GM19463 (cell line): ENCODE measurements around the gene EIF4G2.

ENCODE experiments used
- ATAC-seq: cut with Tn5 transposase; IDR thresholded peaks from one replicate; pipeline ENCODE4 v1.9.1; 2021; ENCODE audit warnings: mild to moderate bottlenecking, moderate library complexity; ENCODE audit not compliant: unreplicated experiment

The EIF4G2 gene

DNA sequence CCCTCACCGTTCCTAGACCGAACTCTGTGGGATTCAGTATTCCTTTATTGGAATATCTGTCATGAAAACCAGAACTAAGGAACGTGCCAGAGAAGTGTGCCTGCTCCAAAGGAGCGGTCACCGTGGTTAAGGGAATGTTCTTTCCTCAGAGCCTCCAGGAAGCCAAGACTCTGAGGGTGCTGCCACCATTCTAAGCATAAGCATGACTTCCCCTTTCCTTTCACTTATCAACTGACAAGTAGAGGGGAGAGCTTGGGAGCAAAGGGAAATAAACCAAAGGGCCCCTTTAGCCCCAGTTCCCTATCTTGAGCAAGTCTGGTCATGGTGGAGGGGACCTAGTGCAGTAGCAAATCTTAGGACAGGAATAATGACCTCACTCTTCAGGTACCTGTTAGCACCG is 30.9 kb downstream of the EIF4G2 start:
- no peak for ATAC-seq

DNA sequence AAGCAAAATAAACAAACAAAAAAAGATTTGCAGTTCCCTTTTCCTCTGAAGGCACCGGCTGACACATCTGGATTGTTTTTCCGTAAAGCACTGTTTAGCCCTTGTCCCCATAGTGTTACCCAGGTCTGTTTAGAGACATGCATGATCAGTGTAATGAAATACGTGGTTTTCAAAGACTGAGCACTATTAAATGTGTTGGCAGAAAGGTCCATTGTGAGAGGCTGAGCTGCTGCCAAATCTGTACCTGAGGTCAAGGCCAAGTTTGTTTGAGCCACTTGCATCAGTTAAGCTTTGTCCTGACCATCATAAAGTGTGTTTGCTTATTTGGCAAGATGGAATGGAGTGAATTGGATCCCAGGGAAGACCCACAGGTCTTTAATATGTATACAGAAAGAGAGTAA is 31.3 kb downstream of the EIF4G2 start:
- ATAC-seq, result no peak

DNA sequence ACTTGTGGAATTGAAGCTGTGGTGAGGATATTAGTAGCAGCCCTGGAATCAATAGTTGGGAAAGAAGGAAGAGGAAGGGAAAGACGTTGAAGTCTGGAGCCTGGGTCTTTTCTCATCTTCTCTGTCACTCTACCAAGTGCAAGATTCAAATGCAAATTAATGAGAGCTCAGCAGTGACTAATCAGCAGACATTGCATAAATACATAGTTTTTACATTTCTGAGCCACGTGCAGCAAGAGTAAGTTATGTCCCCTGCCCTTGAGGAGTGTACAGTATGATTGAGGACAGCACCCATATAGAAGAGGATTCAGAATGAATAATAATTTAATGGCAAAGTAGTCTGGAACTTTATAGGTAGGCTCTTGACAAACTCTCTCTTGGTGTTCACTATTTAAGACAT is 33.9 kb downstream of the EIF4G2 start:
- ATAC-seq, result no peak

DNA sequence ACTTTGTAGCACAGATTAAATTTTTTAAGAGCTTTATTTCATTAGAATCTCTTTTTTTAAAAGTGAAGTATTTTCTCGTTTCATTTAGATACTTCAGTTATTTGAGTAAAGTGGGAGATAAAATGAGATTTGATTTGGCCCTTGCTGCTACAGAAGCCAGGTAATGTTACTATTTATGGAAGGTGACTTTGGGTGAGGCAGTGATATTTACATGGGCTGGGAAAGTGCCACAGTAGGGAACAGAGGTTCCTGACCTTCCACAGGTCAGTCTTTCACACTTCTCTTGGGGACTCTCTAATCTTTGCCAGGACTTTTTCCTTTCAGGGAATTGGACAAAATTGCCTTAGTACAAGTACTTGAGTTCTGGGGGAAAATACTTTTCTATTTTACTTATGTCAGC is 37.3 kb downstream of the EIF4G2 start:
- no peak for ATAC-seq

DNA sequence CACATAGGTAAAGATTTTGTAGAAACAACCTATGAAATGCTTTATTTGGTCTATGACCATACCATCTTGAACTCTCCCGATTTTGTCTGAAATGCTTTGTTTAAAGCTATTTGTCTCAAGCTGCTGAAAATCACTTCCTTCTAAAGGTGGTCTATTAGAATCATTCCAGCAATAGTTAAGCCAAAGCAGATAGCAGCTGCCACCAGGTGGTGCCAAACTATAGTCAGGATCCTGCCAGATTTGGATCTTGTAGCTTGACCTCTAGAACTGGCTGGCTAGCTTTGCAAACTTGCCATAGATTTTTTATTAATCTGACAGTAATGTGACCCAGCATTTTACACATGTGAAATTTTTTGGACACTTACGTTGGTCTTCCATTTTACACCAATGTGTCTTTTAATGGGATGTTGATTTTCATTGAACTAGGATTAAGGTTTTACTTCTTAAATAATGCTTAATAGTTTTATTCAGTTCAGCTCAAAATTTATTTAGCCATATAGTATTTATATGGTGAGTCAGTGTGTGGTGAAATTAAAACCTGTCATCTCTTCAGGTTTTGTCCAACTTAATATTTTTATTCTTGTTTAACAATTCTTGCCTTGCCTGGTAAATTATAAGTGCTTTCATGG is 38.0 kb downstream of the EIF4G2 start:
- no peak for ATAC-seq

DNA sequence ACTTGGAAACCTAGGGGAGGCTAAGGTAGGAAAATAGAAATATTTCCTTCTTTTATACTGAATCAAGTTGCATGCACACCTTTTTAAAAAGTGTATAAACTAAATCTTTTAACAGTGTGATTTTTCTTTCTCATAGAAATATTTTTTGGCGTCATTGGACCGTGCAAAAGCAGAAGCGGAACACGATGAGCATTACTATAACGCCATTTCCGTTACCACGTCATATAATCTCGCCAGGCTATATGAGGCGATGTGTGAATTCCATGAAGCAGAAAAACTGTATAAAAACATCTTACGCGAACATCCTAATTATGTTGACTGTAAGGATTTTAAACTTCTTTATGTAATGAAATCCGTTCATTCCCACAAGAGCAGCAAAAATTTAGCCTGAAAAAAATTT is 44.3 kb downstream of the EIF4G2 start:
- ATAC-seq, result no peak

DNA sequence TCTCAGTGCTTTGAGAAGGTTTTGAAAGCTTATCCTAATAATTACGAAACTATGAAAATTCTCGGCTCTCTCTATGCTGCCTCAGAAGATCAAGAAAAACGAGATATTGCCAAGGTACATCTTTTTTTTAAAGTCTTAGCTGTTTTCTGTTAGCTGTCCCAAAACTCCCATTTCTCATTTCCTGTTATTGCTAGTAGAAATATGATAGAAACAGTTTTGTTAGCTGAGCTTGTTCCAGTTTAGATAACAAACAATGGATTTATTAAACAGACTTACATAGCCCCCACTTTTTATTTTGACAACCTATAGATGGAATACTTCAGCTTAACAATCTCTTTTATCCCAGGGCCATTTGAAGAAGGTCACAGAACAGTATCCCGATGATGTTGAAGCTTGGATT is 45.0 kb downstream of the EIF4G2 start:
- ATAC-seq, result no peak

DNA sequence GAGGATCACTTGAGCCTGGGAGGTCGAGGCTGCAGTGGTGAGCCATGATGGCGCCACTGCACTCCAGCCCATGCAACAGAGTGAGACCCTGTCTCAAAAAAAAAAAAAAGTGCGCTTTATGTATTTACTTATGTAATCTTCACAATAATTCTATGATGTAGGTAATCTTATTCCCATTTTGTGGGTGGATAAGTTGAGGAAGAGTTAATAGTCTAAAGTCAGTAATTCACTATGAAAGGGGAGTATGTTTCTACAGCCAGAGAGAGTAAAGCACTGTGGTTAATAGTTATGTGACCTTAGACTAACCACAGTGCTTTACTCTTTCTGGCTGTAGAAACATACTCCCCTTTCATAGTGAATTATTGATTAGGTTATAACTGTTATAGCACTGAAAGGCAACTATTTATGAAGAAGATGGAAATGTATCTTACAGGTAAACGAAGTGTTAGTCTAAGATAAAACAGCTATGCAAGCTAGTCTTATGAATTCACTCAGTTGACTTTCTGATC is 45.8 kb downstream of the EIF4G2 start:
- peak; percentile 61 for ATAC-seq

DNA sequence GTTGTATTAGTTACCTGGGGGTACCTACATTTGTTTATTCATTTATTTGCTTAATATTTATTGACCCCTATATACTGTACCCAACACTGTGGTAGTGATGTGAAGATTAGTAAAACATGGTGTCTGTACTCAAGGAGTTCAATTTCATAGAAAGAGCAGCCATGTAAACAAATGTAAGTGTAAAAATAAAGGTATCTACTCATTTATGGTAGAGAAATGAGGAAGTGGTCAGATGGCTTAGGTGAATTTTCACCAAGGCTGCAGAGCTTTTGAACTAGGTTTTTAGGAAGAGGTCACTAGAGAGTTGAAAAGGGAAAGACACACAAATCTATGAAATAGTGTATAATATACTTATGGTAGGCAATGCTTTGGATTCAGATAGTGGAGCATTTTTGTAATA is 46.5 kb downstream of the EIF4G2 start:
- ATAC-seq, result peak; percentile 75

DNA sequence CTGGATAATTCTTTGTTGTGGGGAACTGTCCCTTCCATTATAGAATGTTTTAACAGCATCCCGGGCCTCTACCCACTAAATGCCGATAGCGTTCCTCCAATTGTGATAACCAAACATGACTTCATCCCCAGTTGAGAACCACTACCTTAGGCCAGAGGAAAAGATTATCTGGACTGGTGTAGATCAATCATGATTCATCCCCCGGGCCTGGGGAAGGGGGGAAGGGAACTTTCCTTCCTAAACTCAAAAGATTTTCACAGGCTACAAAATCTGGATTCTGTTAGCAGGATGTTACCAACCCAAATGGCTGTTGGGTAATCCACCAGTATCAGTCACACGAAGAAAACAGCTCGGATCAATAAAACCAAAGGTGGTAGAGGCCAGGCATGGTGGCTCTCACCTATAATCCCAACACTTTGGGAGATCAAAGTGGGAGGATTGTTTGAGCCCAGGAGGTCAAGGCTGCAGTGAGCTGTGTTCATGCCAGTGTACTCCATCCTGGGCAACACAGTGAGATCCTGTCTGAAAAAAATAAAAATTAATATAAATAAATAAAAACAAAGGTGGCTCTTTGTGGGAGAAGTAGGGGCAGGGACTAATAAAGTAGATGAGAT is 47.5 kb downstream of the EIF4G2 start:
- ATAC-seq, result no peak

DNA sequence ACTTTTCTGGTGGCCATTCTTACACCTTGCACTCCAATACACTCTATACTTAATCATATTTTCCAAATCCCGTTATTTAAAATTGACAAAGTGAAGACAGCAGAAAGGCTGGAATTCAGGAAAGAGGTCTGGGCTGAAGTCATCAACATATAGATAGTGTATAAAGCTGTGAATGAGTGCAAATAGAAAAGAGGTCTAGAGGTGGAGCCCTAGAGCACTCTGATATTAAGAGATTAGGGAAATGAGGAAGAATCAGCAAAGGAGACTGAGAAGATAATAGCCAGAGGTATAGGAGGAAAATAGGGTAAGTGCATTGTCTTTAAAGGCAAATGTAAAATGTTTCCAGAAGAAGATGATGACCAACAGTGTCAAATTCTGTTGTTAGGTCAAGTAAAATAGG is 49.8 kb downstream of the EIF4G2 start:
- no peak for ATAC-seq

DNA sequence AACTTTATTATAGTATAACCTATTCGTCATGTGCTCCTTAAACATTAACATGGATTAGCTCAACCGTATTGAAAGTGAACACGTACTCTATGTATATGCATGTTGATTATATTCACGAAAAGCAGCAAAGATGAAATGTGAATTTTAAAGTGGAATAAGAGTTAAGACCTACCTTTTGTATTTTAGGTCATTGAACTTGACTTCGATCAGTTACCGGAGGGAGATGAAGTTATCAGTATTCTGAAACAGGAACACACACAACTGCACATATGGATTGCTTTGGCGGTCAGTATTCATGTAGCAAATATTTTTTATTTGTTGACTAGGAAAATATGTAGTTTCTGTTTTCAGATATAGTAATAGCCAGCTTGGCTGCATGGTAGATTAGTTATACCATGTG is 56.2 kb downstream of the EIF4G2 start:
- no peak for ATAC-seq

DNA sequence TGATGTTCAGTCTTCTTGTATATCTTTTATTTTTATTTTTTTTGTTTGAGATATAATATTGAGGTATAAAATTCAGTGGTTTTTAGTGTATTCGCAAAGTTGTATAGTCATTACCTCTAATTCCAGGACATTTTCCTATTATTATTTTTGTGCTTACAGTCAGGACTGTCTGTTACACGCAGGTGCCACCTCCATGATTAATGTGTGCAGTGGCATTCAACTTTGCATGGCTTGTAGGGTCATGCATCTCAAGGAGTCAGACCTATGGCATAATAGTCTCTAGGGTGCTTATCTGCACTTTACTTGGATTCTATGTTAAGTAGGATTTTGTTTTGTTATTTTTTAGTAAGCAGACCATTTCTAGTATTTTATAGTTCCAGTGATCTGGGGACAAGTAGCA is 56.7 kb downstream of the EIF4G2 start:
- ATAC-seq, result no peak

DNA sequence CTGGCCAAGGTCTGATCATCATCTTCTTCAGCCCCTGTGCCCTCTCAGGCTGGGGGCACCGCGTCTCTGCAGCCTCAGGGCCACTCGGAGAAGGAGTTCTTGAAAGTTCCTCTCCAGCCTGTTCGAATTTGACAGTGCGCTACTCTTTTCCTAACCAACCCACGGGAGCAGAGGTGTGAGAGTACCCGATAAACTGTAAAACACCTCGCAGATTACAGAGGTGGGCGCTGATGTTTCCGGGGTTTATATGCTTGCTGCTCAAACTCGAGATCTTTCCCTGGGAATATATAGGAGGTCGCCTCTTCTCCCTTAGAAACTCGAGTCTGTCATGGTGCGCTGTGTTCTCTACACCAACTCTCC is 57.2 kb downstream of the EIF4G2 start:
- ATAC-seq, result peak; percentile 7

DNA sequence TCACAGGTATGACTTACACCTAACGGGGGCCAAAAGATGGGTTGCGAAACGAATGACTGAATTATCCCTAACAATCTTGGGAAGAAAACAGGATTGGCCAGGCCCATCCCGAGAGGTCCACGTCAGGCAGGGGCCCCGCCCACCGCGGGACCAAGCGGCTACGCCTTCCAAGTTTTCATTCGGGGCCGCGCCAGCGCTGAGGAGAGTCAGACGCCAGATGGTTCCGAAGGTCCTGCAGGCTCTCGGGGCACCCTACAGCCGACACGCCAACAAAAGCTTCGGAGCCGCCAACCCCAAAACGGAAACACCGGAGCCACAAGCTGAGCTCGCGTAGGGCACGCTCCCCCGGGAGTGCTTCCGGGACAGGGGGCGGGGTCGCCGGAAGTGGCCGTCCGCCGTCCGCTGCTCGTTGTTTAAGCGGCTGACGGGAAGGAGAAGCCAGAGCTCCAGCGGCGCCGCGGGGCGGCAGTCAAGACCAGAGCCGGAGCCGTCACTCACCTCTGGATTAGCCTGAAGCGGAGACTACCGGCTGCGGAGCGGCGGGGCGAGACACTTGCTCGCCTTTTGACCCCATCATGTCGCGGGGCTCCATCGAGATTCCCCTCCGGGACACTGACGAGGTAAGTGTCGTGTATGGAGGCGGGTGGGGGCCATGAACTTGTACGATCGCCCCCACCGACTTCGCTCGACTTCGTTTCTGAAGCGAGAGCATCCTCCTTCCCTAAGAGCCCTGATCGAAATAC is 57.7 kb downstream of the EIF4G2 start, which contains the start of gene CTR9:
TSS of gene CTR9 (plus strand) at position 409 of the 743 bp plus-strand sequence. CDS start at position 576, 167 bp downstream.
- peak; percentile 95 for ATAC-seq

DNA sequence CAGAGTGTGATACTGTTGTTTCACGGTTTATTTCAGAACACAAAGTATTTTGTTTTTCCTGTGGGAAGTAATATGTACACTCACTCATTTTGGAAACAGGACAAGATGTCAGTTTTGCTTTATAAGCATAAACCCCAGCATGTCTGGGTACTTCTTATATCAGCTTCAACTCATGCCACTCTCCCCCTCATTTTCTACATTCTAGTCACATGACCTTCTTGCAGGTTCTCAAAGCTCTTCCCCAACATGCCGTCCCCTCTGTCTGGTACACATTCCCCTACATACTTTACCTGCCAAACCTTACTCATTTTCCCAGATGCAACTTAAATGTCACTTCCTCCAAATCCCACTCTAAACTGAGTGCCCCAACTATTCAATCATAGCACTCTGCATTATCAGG is 59.2 kb downstream of the EIF4G2 start:
- no peak for ATAC-seq

DNA sequence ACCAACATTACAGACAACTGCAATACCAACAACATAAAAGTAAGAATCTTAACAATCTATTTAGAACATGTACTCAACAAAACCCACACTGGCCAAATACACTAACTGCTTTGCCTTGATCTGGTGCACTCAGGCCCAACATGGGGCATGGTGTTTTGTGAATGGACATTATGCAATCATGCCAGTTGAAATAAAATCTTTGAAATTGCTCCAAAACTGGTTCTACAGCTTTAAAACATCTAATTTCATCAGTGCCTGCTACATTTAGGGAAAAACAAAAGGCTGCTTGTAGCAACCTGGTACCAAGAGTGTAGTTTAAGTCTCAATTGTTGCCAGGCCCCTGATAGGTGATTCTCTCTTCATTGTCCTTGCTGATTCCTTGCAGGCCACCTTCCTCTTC is 61.0 kb downstream of the EIF4G2 start:
- ATAC-seq, result no peak
